Smooth muscle cell of the brain vasculature (primary cell): ENCODE measurements around the gene ROPN1B.

Experiments used
- DNase-seq: peaks from one replicate; pipeline ENCODE4 v3.0.0-alpha.2; 2012; ENCODE audit warnings: low read depth, low spot score

Gene ROPN1B

DNA sequence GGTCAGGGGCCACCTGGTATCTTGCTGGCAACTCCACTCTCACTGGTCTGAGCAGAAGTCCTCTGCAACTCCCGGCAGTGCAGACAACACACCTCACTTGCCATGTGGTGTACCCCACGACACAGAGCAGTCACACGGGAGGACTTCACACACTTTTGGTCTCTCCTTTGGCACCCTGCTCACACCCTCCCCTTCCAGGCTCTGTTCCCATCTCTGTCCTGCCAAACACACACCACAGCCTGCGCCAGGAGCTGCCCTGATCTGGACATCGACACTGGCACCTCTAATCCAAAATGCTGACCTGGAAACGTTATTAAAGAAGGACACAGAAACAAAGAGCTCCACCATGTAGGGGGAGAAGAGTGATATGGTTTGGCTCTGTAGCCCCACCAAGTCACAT, 57.8 kb downstream of the ROPN1B start:
- DNase-seq = no peak

DNA sequence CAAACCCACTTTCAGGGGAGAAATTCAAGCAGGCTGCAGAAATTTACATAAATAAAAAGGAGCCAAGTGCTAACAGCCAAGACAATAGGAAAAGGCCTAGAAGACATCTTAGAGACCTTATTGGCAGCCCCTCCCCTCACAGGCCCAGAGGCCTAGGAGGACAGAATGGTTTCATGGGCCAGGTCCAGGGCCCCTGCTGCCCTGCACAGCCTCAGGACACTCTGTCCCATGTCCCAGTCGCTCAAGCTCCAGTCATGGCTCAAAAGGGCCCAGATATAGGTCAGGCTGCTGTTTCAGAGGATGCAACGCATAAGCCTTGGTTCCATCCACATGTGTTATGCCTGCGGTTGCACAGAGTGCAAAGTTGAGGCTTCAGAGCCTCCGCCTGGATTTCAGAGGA, 59.1 kb downstream of the ROPN1B start:
- no peak for DNase-seq

DNA sequence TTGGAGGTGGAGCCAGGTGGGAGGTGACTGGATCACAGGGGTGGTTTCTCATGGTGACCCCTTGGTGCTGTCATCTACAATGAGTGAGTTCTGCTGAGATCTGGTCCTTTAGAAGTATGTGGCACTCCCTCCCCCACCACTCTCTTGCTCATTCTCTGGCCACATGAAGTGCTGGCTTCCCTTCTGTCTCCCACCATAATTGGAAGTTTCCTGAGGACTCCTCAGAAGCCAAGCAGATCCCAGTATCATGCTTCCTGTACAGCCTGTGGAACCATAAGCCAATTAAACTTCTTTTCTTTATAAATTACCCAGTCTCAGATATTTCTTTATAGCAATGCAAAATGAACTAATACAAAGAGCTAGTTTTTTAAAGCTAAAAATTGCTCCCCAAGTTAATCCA, 60.3 kb downstream of the ROPN1B start:
- no peak for DNase-seq

DNA sequence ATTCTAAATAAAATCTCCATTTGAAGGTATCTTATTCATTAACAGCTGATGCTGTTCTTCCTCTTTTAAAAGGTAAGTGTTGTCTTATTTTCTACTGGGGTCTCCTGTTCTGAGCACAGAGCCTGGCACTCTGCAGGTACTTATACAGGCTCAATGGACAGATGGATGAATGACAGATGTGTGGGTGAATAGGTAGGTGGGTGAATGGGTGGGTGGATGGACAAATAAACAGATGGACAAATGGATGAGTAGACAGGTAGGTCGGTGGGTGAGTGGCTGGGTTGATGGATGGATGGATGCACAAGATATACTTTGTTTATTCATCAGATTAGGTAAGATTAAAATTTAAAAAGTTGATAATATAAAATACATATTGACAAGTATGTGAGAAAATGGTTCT, 61.5 kb downstream of the ROPN1B start:
- DNase-seq = no peak

DNA sequence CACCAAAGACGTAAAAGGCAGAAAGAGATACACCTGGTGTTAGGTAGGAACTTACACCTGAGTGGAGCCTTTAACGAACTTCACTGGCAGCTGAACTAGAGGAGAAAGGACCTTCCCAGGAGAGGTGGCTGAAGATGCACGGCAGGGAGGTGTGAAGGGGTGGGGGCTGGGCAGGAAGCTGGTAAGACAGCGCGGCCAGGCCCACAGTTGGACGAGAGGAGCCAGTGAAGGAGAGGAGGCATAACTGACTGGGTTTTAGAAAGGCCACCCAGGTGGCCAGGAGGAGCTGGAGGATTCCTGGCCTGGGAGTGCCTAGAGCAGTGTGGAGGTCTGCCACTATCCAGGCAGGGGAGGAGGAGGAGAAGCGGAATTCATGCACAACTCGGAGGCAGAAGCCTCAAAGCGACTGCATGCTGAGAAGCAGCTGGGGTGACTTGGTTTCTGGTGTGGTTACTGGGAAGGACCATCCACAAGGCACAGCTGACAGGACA, 63.0 kb downstream of the ROPN1B start:
- DNase-seq = no peak
